Lung (tissue), 12 donors: ENCODE results near the gene ZNF274. TPM values are rescaled to one million over a fixed set of nuclear protein-coding genes. Genes with fewer than 3 reads are reported as not detected.

ENCODE experiments used
- ATAC-seq: fragments of 200-7000 bp; cut with Tn5 transposase; one replicate; pipeline ENCODE4 v1.9.1; 2020; ENCODE audit warnings: moderate number of reproducible peaks; ENCODE audit not compliant: insufficient read depth, low FRiP score
- DNase-seq, 3 donors: peaks; one replicate each; pipeline ENCODE4 v3.0.0-alpha.2; 2013 to 2017
- H3K27ac ChIP-seq, 2 donors: one replicate each; pipeline ENCODE4 v1.5.1; 2013; ENCODE audit warnings: mild to moderate bottlenecking in 2 of 2, moderate library complexity in 2 of 2, control low read depth in 1 of 2, inconsistent platforms in 1 of 2, low read depth in 1 of 2, low read length in 1 of 2
- H3K27me3 ChIP-seq, 3 donors: one replicate each; pipeline ENCODE4 v1.5.1; 2013; ENCODE audit warnings: low read length in 2 of 3; ENCODE audit not compliant: control insufficient read depth in 3 of 3, insufficient read depth in 3 of 3
- H3K36me3 ChIP-seq, 4 donors: one replicate each; pipeline ENCODE4 v1.5.1; 2013; ENCODE audit warnings: low read length in 4 of 4, mild to moderate bottlenecking in 1 of 4, moderate library complexity in 1 of 4; ENCODE audit not compliant: control insufficient read depth in 4 of 4, insufficient read depth in 4 of 4
- H3K4me1 ChIP-seq, 5 donors: one replicate each; pipeline ENCODE4 v1.5.1; 2013; ENCODE audit warnings: low read length in 5 of 5, mild to moderate bottlenecking in 2 of 5, moderate library complexity in 1 of 5; ENCODE audit not compliant: control insufficient read depth in 5 of 5, insufficient read depth in 5 of 5
- H3K4me3 ChIP-seq: one replicate; pipeline ENCODE4 v1.5.1; 2013; ENCODE audit warnings: mild to moderate bottlenecking, control low read depth, moderate library complexity
- H3K9ac ChIP-seq, 2 donors: one replicate each; pipeline ENCODE4 v1.5.1; 2013; ENCODE audit warnings: low read length in 2 of 2, control low read depth in 1 of 2; ENCODE audit not compliant: insufficient read depth in 1 of 2
- H3K9me3 ChIP-seq, 4 donors: one replicate each; pipeline ENCODE4 v1.5.1; 2013; ENCODE audit warnings: low read length in 3 of 4, mild to moderate bottlenecking in 1 of 4, moderate library complexity in 1 of 4; ENCODE audit not compliant: control insufficient read depth in 4 of 4, insufficient read depth in 3 of 4
- CTCF ChIP-seq: IDR thresholded peaks from 2 replicates; pipeline ENCODE4 v1.5.1; 2012; ENCODE audit warnings: mild to moderate bottlenecking; ENCODE audit errors: control extremely low read depth, extremely low read depth
- WGBS, 2 donors: extraction: QIAGEN DNeasy Blood & Tissue Kit; methylation state at CpG; one replicate each; pipeline ENCODE4 v1.1.7; 2013; 5-methylcytosine and 5-hydroxymethylcytosine counted together
- polyA plus RNA-seq, 2 donors: library from polyadenylated mRNA; stranded (reverse); fragments of 200-250 nt; gene quantifications; one replicate each; pipeline ENCODE4 v1.2.1, GENCODE V29; 2013
- total RNA-seq, 2 donors: library from RNA; depleted of rRNA in 1 of 2; stranded (reverse); fragments of >200 nt in 1 of 2; gene quantifications; one replicate each; pipeline ENCODE4 v1.2.1, GENCODE V29; 2014 to 2021
- donor health status: control.
- donor health status: control.
- donor health status: Bipolar disorder and iron deficiency.
- donor health status: healthy.
- donor health status: DM: yes; HTN: yes; CAD: no.

ZNF274 gene
- total and polyA plus RNA-seq, 4 donors: 10.2 to 29.6 (median 26.0) TPM

- no peak for TF ChIP-seq CTCF
- peak within 1 kb of the TSS; percentile 97 for H3K4me3 ChIP-seq
- peaks cover 0 to 11% (median 5%) of the 10 kb centered on the region in 4 donors for H3K9me3 ChIP-seq
- no peaks in the 10 kb centered on the region for H3K27me3 ChIP-seq
- peak; percentile 90 to 92 (median 92) for DNase-seq
- peak; percentile 50 for ATAC-seq
- peaks cover 0 to 16% (median 9%) of the 10 kb centered on the region in 5 donors for H3K4me1 ChIP-seq
- peak within 1 kb of the TSS; percentile 75 to 77 for H3K9ac ChIP-seq
- peaks cover 0 to 6% (median 0%) of the 10 kb centered on the region in 4 donors for H3K36me3 ChIP-seq
- peak within 1 kb of the TSS; percentile 80 to 93 for H3K27ac ChIP-seq
- 0 to 1% methylated on average over 61 to 62 of the region's 62 CpGs for WGBS, 2 donors
Observed at GRCh38 chr19:58150328-58150921, 32.4 kb upstream of the ZNF274 start, which contains the start of gene ZNF329. TSS of gene ZNF329 (minus strand) at chr19:58150789. CDS start at chr19:58129503, 21,286 bp downstream.

GRCh38 chr19:58153386-58153785, 29.5 kb upstream of the ZNF274 start:
- no peak for ATAC-seq
- peaks cover 0 to 2% (median 0%) of the 10 kb centered on the region in 4 donors for H3K36me3 ChIP-seq
- TF ChIP-seq CTCF: no peak
- H3K4me3 ChIP-seq: no peak overlapping the region
- no peak for DNase-seq
- H3K4me1 ChIP-seq: peaks cover 0 to 16% (median 9%) of the 10 kb centered on the region in 5 donors
- 95 to 97% methylated on average over 2 of the region's 2 CpGs for WGBS, 2 donors
- H3K9me3 ChIP-seq: peaks cover 0 to 11% (median 3%) of the 10 kb centered on the region in 4 donors
- no peaks in the 10 kb centered on the region for H3K27me3 ChIP-seq
- H3K9ac ChIP-seq: peak overlapping the region in 1 of 2 donors; percentile 93
- no peak overlapping the region for H3K27ac ChIP-seq

GRCh38 chr19:58154287-58154678, 28.6 kb upstream of the ZNF274 start:
- Histone ChIP-seq H3K27me3 (no peaks in the 10 kb centered on the region), H3K27ac (peak overlapping the region; percentile 89 to 99), H3K9me3 (peaks cover 0 to 11% (median under 1%) of the 10 kb centered on the region in 4 donors), H3K36me3 (peaks cover 0 to 2% (median 0%) of the 10 kb centered on the region in 4 donors), H3K9ac (peak overlapping the region; percentile 92 to 93), H3K4me1 (peaks cover 0 to 16% (median 9%) of the 10 kb centered on the region in 5 donors), H3K4me3 (peak overlapping the region; percentile 88)
- ATAC-seq (no peak), DNase-seq (peak; percentile 77 to 83 (median 78))
- WGBS, 2 donors: 13 to 14% methylated on average over 12 of the region's 12 CpGs
- TF ChIP-seq CTCF: no peak
